ENCODE measurements around the gene P4HA3. TPM values are rescaled to one million over a fixed set of nuclear protein-coding genes. Genes with fewer than 3 reads are reported as not detected.

The P4HA3 gene
- total RNA-seq, 2 experiments from 2014 or later, result not detected

DNA sequence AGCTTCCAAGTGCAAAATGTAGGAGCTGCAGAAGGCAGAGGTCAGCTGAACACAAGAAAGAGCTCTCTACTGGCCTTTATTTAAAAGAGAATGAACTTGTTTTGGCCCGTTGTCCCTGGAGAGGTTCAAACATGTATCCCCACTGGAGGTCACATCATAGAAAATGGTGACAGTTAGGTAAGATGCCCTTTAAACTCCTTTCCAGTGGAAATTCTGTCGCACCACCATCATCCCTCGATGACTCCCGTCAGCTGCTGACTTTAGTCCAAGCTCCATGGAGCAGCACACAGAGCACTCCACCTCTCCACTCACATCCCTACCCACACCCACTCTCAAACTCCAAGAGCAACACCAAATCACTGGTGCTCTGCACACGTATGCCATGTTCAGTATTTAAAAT lies 15.2 kb upstream of the P4HA3 start:
- Mint-ChIP-seq H3K4me1 (ENCODE audit: low read depth) (no peaks in the 10 kb centered on the region), H3K27me3 (peaks cover 2% of the 10 kb centered on the region), H3K9me3 (no peaks in the 10 kb centered on the region), H3K36me3 (ENCODE audit: low read depth) (no peaks in the 10 kb centered on the region), H3K27ac (no peak overlapping the region), H3K4me3 (no peak overlapping the region)
- ATAC-seq (no peak), DNase-seq (no peak)
- POLR2A ChIA-PET, result no interaction called here
- intact Hi-C loops (cut with micrococcal nuclease), result no loop called here
- CTCF ChIA-PET, result interaction anchor here (1.1 kb wide), 1 partner anchor 18 kb away, joined by 3 read pairs; no protein-coding TSS in a partner anchor
- no peak for TF ChIP-seq CTCF (IDR thresholded peaks at IDR 0.05)

- Mint-ChIP-seq H3K4me1 (ENCODE audit: low read depth) (no peaks in the 10 kb centered on the region), H3K4me3 (no peak overlapping the region), H3K9me3 (no peaks in the 10 kb centered on the region), H3K27ac (no peak overlapping the region), H3K36me3 (ENCODE audit: low read depth) (no peaks in the 10 kb centered on the region), H3K27me3 (peaks cover 6% of the 10 kb centered on the region)
- intact Hi-C loops (cut with micrococcal nuclease), result no loop called here
- no peak for TF ChIP-seq CTCF (IDR thresholded peaks at IDR 0.05)
- POLR2A ChIA-PET, result interaction anchor here (0.5 kb wide), 1 partner anchor 562 kb away, joined by 4 read pairs; no protein-coding TSS in a partner anchor
- CTCF ChIA-PET, result interaction anchor here (1.1 kb wide), 1 partner anchor 18 kb away, joined by 3 read pairs; no protein-coding TSS in a partner anchor
- DNase-seq, result no peak
- ATAC-seq, result no peak
Observed at GRCh38 chr11:74325649-74326645, 14.5 kb upstream of the P4HA3 start.

- H3K36me3 Mint-ChIP-seq (ENCODE audit: low read depth), result no peaks in the 10 kb centered on the region
- H3K27me3 Mint-ChIP-seq, result peaks cover 9% of the 10 kb centered on the region
- TF ChIP-seq CTCF (IDR thresholded peaks at IDR 0.05), result no peak
- no peak overlapping the region for H3K27ac Mint-ChIP-seq
- ChIA-PET CTCF (interaction anchor here (0.7 to 3.7 kb wide), 10 partner anchors 9 to 126 kb away, joined by 3 to 39 read pairs (median 4); no protein-coding TSS in a partner anchor), POLR2A (no interaction called here)
- peaks cover 7% of the 10 kb centered on the region for H3K9me3 Mint-ChIP-seq
- intact Hi-C loops (cut with micrococcal nuclease), result loop anchor here (5.0 kb wide), 1 partner anchor 65 kb away; no protein-coding TSS in a partner anchor
- no peak overlapping the region for H3K4me3 Mint-ChIP-seq
- ATAC-seq, result no peak
- no peaks in the 10 kb centered on the region for H3K4me1 Mint-ChIP-seq (ENCODE audit: low read depth)
- DNase-seq, result no peak
Observed at GRCh38 chr11:74322667-74323066, 11.2 kb upstream of the P4HA3 start.

DNA sequence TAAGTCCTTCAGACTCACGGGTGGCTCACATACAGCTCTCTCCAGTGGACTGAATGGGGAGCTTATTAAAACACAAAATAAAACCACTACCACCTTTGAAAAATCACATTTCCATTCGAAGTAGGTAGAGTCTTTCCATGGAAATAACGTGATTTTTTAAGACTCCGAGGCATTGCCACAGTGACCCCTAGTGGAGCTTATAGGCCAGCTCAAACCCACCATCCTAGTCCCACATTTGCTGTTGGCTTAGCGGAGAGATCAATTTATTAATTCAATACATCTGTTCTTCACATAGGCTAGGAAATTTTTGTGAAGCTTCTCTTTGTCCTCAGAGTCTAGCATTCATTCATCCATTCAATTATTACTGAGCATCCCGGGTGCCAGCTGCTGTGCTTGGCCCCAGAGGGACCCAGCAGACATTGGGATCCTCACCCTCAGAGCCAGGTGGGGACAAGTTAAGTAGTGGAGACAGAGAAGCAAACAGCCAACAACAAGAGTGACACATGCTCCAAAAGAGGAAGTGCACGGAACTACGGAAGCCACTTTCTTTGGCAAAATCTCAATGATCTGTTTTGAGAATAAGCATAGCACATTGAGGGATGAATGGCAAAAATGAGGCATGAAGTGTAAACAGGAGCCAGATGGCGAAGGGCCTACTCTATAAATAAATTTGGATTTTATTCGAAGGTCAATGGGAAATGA lies 10.2 kb upstream of the P4HA3 start:
- POLR2A ChIA-PET, result interaction anchor here (0.8 kb wide), 1 partner anchor 66 kb away, joined by 3 read pairs; no protein-coding TSS in a partner anchor
- CTCF ChIA-PET, result interaction anchor here (0.7 to 3.7 kb wide), 33 partner anchors 8 to 357 kb away, joined by 3 to 39 read pairs (median 5); partner anchors contain the start of genes C2CD3 and PPME1
- Mint-ChIP-seq H3K4me3 (no peak overlapping the region), H3K36me3 (ENCODE audit: low read depth) (peaks cover 4% of the 10 kb centered on the region), H3K27me3 (peaks cover 9% of the 10 kb centered on the region), H3K27ac (no peak overlapping the region), H3K9me3 (peaks cover 16% of the 10 kb centered on the region), H3K4me1 (ENCODE audit: low read depth) (no peaks in the 10 kb centered on the region)
- DNase-seq, result peak; percentile 42
- intact Hi-C loops (cut with micrococcal nuclease), result loop anchor here (5.0 kb wide), 1 partner anchor 64 kb away; no protein-coding TSS in a partner anchor
- ATAC-seq, result no peak
- TF ChIP-seq CTCF (IDR thresholded peaks at IDR 0.05), result peak; percentile 70
